ENCODE data around the gene CYBC1. TPM values are rescaled to one million over a fixed set of nuclear protein-coding genes. Genes with fewer than 3 reads are reported as not detected.

Gene CYBC1
- total RNA-seq, 2 experiments from 2014 or later: 470 to 679 TPM

- Histone ChIP-seq H3K4me3 (ENCODE audit: low read depth, low read length, poor library complexity, severe bottlenecking) (peak overlapping the region; percentile 80), H3K9me3 (ENCODE audit: low read length) (peaks cover 11% of the 10 kb centered on the region; the same call in 1 of the 2 replicates), H3K79me2 (ENCODE audit: insufficient read depth, low read depth, low read length) (peaks cover 39% of the 10 kb centered on the region), H3K4me1 (ENCODE audit: insufficient read depth, low read length, poor library complexity, severe bottlenecking) (peaks cover 40% of the 10 kb centered on the region), H4K20me1 (ENCODE audit: insufficient read depth, low read length) (peaks cover 3% of the 10 kb centered on the region), H3K4me2 (ENCODE audit: low read length) (peak overlapping the region; percentile 83), H3K36me3 (ENCODE audit: insufficient read depth, low read length) (peaks cover 47% of the 10 kb centered on the region), H3K9me2 (ENCODE audit: insufficient read depth, low read length) (no peaks in the 10 kb centered on the region), H3K27ac (ENCODE audit: low read depth, low read length, poor library complexity, severe bottlenecking) (peak overlapping the region; percentile 98), H2AFZ (ENCODE audit: low read length) (no peak overlapping the region)
- ChIA-PET POLR2A (interaction anchor here (1.0 to 2.0 kb wide), 8 partner anchors 9 to 98 kb away, joined by 3 to 11 read pairs (median 4); partner anchors contain the start of gene OGFOD3), CTCF (ENCODE audit: unreplicated experiment) (interaction anchor here (1.4 kb wide), 1 partner anchor 98 kb away, joined by 6 read pairs; no protein-coding TSS in a partner anchor)
- intact Hi-C loops (cut with micrococcal nuclease; ENCODE audit: unreplicated experiment): loop anchor here (1.0 to 2.0 kb wide), 8 partner anchors 9 to 229 kb away; partner anchors contain the start of genes NARF, TEX19, UTS2R and WDR45B
- DNase-seq (ENCODE audit: low spot score): peak; percentile 100
- BruUV-seq (replicated peaks): no TSS peak
- TF ChIP-seq EZH2phosphoT487 (IDR thresholded peaks at IDR 0.05; ENCODE audit: borderline replicate concordance, low read depth, low read length) (no peak), CTCF (conservative IDR thresholded peaks at IDR 0.05; ENCODE audit: low read length) (peak; percentile 46)
These were observed 1.2 kb downstream of the CYBC1 start for GRCh38 chr17:82449131-82449882.

GRCh38 chr17:82447876-82448275, 2.7 kb downstream of the CYBC1 start:
- TF ChIP-seq EZH2phosphoT487 (IDR thresholded peaks at IDR 0.05; ENCODE audit: borderline replicate concordance, low read depth, low read length): no peak
- TF ChIP-seq CTCF (conservative IDR thresholded peaks at IDR 0.05; ENCODE audit: low read length): no peak
- CTCF ChIA-PET (ENCODE audit: unreplicated experiment): no interaction called here
- intact Hi-C loops (cut with micrococcal nuclease; ENCODE audit: unreplicated experiment): loop anchor here (2.0 kb wide), 4 partner anchors 77 to 231 kb away; partner anchors contain the start of genes TEX19, UTS2R and WDR45B
- Histone ChIP-seq H3K4me2 (ENCODE audit: low read length) (peak overlapping the region; percentile 59), H3K79me2 (ENCODE audit: insufficient read depth, low read depth, low read length) (peaks cover 39% of the 10 kb centered on the region), H3K27ac (ENCODE audit: low read depth, low read length, poor library complexity, severe bottlenecking) (peak overlapping the region; percentile 84), H2AFZ (ENCODE audit: low read length) (no peak overlapping the region), H3K36me3 (ENCODE audit: insufficient read depth, low read length) (peaks cover 61% of the 10 kb centered on the region), H3K4me3 (ENCODE audit: low read depth, low read length, poor library complexity, severe bottlenecking) (peak overlapping the region; percentile 53), H4K20me1 (ENCODE audit: insufficient read depth, low read length) (peaks cover 3% of the 10 kb centered on the region), H3K9me2 (ENCODE audit: insufficient read depth, low read length) (no peaks in the 10 kb centered on the region), H3K9me3 (ENCODE audit: low read length) (peaks cover 11% of the 10 kb centered on the region; the same call in 1 of the 2 replicates), H3K4me1 (ENCODE audit: insufficient read depth, low read length, poor library complexity, severe bottlenecking) (peaks cover 40% of the 10 kb centered on the region)
- no TSS peak for BruUV-seq (replicated peaks)
- peak; percentile 34 for DNase-seq (ENCODE audit: low spot score)
- POLR2A ChIA-PET: interaction anchor here (0.6 to 1.9 kb wide), 2 partner anchors 10 to 552 kb away, joined by 4 to 5 read pairs; no protein-coding TSS in a partner anchor
